ENCODE data around the gene SGMS1. TPM values are rescaled to one million over a fixed set of nuclear protein-coding genes. Genes with fewer than 3 reads are reported as not detected.
"Not testable (repeated sequence)": the region's sequence is repeated elsewhere in the genome, so short reads cannot be mapped to it uniquely, and the experiment has no call there.

Gene SGMS1
- total RNA-seq, 1 donor from 2014 or later, result 20.8 TPM

GRCh38 chr10:50291261-50291850 lies 332.4 kb downstream of the SGMS1 start:
- no peak for ATAC-seq

DNA sequence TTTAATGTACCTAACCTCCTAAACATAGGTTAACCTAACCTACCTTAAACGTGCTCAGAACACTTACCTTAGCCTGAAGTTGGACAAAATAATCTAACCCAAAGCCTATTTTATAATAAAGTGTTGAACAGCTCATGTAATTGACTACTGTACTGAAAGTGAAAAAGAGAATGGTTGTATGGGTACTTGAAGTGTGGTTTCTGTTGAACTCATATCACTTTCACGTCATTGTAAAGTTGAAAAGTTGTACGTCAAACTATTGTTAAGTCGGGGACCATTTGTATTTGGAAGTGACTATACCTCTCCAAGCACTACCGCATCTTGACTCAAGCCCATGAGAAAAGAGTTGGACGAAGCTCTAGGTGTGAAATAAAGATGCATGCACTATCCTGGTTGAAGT lies 334.6 kb downstream of the SGMS1 start:
- ATAC-seq, result no peak

- ATAC-seq, result no peak
Observed at GRCh38 chr10:50286996-50287803, 336.6 kb downstream of the SGMS1 start.

GRCh38 chr10:50286517-50286916 lies 337.2 kb downstream of the SGMS1 start:
- ATAC-seq, result no peak

DNA sequence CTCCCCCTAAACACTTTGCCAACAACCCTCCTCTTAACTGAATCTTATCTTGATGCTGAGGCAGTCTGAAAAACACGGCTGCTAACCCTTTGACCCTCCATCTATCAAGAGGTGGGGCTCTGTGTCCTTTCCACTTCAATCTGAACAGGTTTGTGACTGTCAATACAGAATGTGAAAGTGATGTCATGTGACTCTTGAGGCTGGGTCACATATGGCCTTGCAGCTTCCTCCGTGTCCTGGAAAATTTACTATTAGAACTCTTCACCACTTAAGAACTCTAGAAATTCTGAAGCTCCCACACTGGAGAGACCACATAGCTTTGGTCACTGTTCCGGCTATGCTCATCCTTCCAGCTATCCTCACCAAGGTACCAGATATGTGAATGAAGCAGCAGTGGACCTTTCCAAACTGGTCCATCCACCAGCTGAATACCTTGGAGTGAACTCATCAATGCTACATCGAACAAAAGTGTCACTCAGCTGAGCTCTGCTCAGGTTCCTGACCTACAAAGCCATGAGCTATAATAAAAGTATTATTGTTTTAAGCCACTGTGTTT lies 341.7 kb downstream of the SGMS1 start:
- no peak for ATAC-seq

GRCh38 chr10:50281210-50281966 lies 342.4 kb downstream of the SGMS1 start:
- no peak for ATAC-seq

- no peak for ATAC-seq
Observed at GRCh38 chr10:50280049-50280841, 343.5 kb downstream of the SGMS1 start.

GRCh38 chr10:50279489-50279888 lies 344.3 kb downstream of the SGMS1 start:
- peak; percentile 59 for ATAC-seq

DNA sequence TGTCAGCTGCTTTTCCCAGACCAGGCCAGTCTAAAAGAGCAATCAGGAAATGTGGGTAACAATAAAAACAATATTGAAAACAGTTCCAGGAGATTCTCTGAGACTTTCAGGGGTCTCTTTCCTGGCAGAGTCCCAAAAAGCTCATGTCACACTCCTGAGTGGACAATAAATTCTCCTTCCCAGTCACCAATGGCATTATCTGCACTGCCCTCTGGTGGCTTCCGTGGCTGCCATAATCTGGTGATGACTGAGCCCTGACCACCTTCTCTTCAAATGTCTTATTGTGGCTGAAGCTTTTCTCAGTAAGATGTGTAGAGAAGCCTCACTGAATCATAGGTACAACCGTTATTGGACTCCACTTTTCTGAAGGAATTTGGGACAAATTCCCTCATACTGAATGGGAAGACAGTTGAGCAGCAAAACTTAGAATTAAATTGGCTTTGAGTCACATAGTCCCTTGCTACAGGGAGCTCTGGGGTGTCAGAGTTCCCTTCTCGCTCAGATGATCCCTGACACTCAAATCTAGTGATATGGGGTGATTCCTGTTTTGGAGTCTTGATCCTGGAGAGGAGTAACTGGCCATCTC lies 348.0 kb downstream of the SGMS1 start:
- no peak for ATAC-seq

- no peak for ATAC-seq
Observed at GRCh38 chr10:50272531-50272930, 351.2 kb downstream of the SGMS1 start.

DNA sequence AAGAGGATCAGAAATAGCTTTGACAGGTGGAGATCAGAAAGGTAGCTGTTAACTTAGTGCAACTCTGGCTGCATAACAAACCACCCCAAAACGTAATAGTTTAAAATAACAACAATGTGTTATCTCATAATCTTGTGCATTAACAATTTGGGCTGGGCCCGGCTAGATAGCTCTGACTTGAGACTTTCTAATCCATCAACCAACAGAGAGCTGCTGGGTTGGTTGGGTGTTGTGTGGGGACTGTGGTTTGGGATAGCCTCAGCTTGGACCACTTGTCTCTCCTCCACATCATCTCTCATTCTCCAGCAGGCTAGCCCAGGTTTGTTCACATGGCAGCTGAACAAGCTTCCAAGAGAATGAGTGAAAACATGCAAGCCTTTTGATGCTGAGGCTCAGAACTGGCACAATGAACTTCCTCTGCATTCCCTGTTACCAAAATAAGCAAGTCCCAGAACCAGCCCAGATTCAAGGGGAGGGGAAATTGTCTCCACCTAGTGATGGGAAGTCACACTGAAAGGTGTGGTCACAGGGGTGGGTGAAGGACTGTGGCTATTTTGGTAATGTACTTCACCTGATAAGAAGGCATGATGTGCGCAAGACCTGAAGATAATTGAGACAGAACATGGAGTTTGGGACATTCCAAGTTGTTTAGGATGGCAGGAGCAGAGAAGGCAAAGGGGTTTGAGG lies 352.0 kb downstream of the SGMS1 start:
- ATAC-seq, result no peak

DNA sequence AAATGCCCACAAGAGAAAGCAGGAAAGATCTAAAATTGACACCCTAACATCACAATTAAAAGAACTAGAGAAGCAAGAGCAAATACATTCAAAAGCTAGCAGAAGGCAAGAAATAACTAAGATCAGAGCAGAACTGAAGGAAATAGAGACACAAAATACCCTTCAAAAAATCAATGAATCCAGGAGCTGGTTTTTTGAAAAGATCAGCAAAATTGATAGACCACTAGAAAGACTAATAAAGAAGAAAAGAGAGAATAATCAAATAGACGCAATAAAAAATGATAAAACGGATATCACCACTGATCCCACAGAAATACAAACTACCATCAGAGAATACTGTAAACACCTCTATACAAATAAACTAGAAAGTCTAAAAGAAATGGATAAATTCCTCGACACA lies 355.9 kb downstream of the SGMS1 start:
- ATAC-seq, result not testable (repeated sequence)

DNA sequence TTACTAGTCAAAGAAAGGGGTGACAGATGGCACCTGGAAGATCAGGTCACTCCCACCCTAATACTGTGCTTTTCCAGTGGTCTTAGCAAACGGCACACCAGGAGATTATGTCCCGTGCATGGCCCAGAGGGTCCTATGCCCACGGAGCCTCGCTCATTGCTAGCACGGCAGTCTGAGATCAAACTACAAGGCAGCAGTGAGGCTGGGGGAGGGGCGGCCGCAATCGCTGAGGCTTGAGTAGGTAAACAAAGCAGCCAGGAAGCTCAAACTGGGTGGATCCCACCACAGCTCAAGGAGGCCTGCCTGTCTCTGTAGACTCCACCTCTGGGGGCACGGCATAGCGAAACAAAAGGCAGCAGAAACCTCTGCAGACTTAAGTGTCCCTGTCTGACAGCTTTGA lies 361.1 kb downstream of the SGMS1 start:
- not testable (repeated sequence) for ATAC-seq

DNA sequence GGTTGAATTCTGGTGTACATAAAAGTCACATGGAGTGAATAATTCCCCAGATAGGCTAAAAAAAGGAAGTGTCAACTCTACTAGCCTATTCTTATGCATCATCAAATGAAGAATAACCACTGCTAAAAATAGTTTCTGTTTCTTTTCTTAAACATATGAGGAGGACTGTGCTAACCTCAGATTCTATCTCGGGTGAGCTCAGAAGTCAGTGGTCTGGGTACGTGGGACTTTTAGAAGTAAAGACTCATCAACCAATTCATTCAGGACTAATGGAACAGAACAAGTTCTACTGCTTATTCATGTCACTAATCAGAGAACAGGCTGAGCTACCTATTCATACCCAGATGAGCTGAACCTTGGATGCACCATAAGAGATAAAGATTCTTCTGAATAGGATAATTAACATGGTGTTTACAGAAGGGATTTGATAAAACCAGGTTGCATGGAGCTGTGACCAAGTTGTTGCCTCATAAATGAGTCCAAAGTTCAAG lies 362.9 kb downstream of the SGMS1 start:
- peak; percentile 96 for ATAC-seq

Other genes with a start within 250 kb of the SGMS1 start
- 2.7 TPM for gene ASAH2B, start 116.0 kb upstream of the SGMS1 start, total RNA-seq

Measured in esophagus mucosa (tissue), 1 donor.